HG03095 (cell line): ENCODE results near the gene IMPG2.

Experiments used
- ATAC-seq: cut with Tn5 transposase; IDR thresholded peaks from one replicate; pipeline ENCODE4 v1.9.1; 2021; ENCODE audit warnings: moderate library complexity; ENCODE audit not compliant: unreplicated experiment

IMPG2 gene

GRCh38 chr3:101189176-101189575, 131.2 kb downstream of the IMPG2 start:
- no peak for ATAC-seq

- no peak for ATAC-seq
Measured at GRCh38 chr3:101185341-101185740, 135.0 kb downstream of the IMPG2 start.

- ATAC-seq, result no peak
Measured at GRCh38 chr3:101184111-101184510, 136.3 kb downstream of the IMPG2 start.

GRCh38 chr3:101183151-101183550, 137.2 kb downstream of the IMPG2 start:
- no peak for ATAC-seq

GRCh38 chr3:101182734-101183133, 137.6 kb downstream of the IMPG2 start:
- ATAC-seq, result no peak

GRCh38 chr3:101181801-101182200, 138.6 kb downstream of the IMPG2 start:
- no peak for ATAC-seq

GRCh38 chr3:101179637-101180036, 140.7 kb downstream of the IMPG2 start:
- ATAC-seq, result no peak

GRCh38 chr3:101177577-101177976, 142.8 kb downstream of the IMPG2 start:
- no peak for ATAC-seq
